HepG2 (cell line): ENCODE results near the gene ADAMTS12.

Experiments used
- ATF1 ChIP-seq: IDR thresholded peaks from 2 replicates; pipeline ENCODE4 v1.6.1; 2016; ENCODE audit warnings: mild to moderate bottlenecking, control low read depth
- CTCF ChIP-seq: sonication (generic); formaldehyde crosslinking; IDR thresholded peaks from 2 replicates; pipeline ENCODE4 v1.5.0; 2020; ENCODE audit warnings: mild to moderate bottlenecking, missing genetic modification reagents, moderate library complexity
- KDM5B ChIP-seq: sonication (generic); formaldehyde crosslinking; IDR thresholded peaks from 2 replicates; pipeline ENCODE4 v1.4.0; 2020; ENCODE audit warnings: missing genetic modification reagents, mild to moderate bottlenecking, borderline replicate concordance
- SOX6 ChIP-seq, 2 experiments: fragments of 450-650 bp in 1 of 2; sonication (generic) in 1 of 2; formaldehyde crosslinking in 1 of 2; IDR thresholded peaks; 2 replicates each; pipeline versions ENCODE4 v1.4.0 to v1.6.1; 2017 to 2020; ENCODE audit warnings: antibody characterized with exemption in 1 of 2, mild to moderate bottlenecking in 1 of 2, missing genetic modification reagents in 1 of 2
- ZBTB33 ChIP-seq: sonication (generic); formaldehyde crosslinking; IDR thresholded peaks from 2 replicates; pipeline ENCODE4 v1.4.0; 2020; ENCODE audit warnings: missing genetic modification reagents

- TF ChIP-seq SOX6 (IDR thresholded peaks at IDR 0.05), result no peak
- no peak for TF ChIP-seq SOX6 (CRISPR knock-in tag; IDR thresholded peaks at IDR 0.05)
- no peak for TF ChIP-seq ATF1
- TF ChIP-seq ZBTB33 (CRISPR knock-in tag), result no peak
- TF ChIP-seq CTCF, result no peak
- no peak for TF ChIP-seq KDM5B (CRISPR knock-in tag)
These were observed 24.5 kb downstream of the ADAMTS12 start for GRCh38 chr5:33867241-33867640.
